ENCODE results near the gene NDUFS4. TPM values are rescaled to one million over a fixed set of nuclear protein-coding genes. Genes with fewer than 3 reads are reported as not detected.

NDUFS4 gene
- total RNA-seq, 1 donor from 2014 or later: 163 TPM

DNA sequence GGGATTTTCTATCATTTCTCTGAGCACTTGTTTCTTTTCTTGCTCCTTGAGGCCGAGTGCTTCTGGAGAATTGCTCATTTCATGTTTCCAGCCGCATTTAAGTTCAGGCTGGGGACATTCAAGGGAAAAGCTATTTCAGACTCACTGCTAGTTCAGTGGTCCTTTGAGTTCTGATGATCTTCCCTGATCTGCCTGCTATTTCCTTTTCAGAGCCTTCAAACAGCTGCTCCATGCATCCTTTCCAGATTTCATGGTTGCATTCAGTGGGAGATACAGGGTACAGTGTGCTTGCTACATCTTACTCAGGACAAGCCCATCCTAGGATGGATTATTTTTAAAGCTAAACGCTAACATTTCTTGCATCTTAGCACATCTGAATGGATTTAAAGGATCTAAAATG, 14.7 kb downstream of the NDUFS4 start:
- Histone ChIP-seq H3K36me3 (ENCODE audit: control insufficient read depth, insufficient read depth, low read length) (peaks cover 1% of the 10 kb centered on the region), H3K4me3 (ENCODE audit: low read depth, low read length) (no peak overlapping the region), H3K27me3 (ENCODE audit: control insufficient read depth, insufficient read depth, low read length) (no peaks in the 10 kb centered on the region)
- no peak for TF ChIP-seq CTCF (IDR thresholded peaks at IDR 0.05; ENCODE audit: insufficient read depth, low read length, severe bottlenecking)
- FAIRE-seq (no peak), DNase-seq (ENCODE audit: low read depth) (no peak)

DNA sequence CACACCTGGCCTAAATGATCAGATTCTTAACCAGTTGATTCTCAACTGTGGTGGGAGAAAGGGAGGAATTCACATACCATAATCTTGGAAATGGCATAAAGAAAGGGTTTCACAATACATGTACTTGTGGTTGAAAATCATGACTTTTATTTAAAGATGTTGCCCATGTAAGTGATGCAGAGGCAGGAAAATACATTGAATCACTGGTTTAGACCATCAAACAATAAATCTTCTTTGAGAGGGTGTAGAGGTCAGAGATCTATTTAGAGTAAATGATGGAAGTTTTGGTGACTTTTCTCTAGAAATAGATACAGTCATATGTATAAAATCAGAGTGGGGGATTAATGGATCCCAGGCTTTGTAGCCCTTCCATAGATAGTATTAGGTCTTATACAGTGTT, 15.4 kb downstream of the NDUFS4 start:
- no peak for FAIRE-seq
- Histone ChIP-seq H3K27me3 (ENCODE audit: control insufficient read depth, insufficient read depth, low read length) (no peaks in the 10 kb centered on the region), H3K4me3 (ENCODE audit: low read depth, low read length) (no peak overlapping the region), H3K36me3 (ENCODE audit: control insufficient read depth, insufficient read depth, low read length) (peaks cover 1% of the 10 kb centered on the region)
- TF ChIP-seq CTCF (IDR thresholded peaks at IDR 0.05; ENCODE audit: insufficient read depth, low read length, severe bottlenecking): no peak
- no peak for DNase-seq (ENCODE audit: low read depth)

GRCh38 chr5:53576674-53577073, 16.2 kb downstream of the NDUFS4 start:
- no peak for TF ChIP-seq CTCF (IDR thresholded peaks at IDR 0.05; ENCODE audit: insufficient read depth, low read length, severe bottlenecking)
- H3K36me3 ChIP-seq (ENCODE audit: control insufficient read depth, insufficient read depth, low read length): peaks cover 1% of the 10 kb centered on the region
- no peak for FAIRE-seq
- no peak overlapping the region for H3K4me3 ChIP-seq (ENCODE audit: low read depth, low read length)
- no peak for DNase-seq (ENCODE audit: low read depth)
- no peaks in the 10 kb centered on the region for H3K27me3 ChIP-seq (ENCODE audit: control insufficient read depth, insufficient read depth, low read length)

DNA sequence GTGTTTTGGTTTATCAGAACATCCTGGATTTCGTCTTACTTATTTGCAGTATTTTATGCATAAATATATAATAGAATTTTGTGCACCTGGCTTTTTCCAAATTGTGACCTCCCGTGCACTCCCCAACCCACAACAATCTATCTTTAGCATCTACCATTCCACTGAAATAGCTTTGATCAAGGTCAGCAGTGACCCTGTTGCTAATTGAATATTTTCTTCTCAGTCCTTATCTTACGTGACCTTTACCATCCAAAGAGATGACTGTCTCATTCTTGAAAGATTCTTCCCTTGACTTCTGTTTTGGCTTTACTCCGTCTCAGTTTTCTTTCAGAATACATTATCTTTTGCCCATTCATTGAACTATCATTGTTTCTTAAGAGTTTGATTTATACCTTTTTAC, 18.4 kb downstream of the NDUFS4 start:
- TF ChIP-seq CTCF (IDR thresholded peaks at IDR 0.05; ENCODE audit: insufficient read depth, low read length, severe bottlenecking): no peak
- no peaks in the 10 kb centered on the region for H3K27me3 ChIP-seq (ENCODE audit: control insufficient read depth, insufficient read depth, low read length)
- no peak overlapping the region for H3K4me3 ChIP-seq (ENCODE audit: low read depth, low read length)
- FAIRE-seq (no peak), DNase-seq (ENCODE audit: low read depth) (no peak)
- H3K36me3 ChIP-seq (ENCODE audit: control insufficient read depth, insufficient read depth, low read length): peaks cover 1% of the 10 kb centered on the region

DNA sequence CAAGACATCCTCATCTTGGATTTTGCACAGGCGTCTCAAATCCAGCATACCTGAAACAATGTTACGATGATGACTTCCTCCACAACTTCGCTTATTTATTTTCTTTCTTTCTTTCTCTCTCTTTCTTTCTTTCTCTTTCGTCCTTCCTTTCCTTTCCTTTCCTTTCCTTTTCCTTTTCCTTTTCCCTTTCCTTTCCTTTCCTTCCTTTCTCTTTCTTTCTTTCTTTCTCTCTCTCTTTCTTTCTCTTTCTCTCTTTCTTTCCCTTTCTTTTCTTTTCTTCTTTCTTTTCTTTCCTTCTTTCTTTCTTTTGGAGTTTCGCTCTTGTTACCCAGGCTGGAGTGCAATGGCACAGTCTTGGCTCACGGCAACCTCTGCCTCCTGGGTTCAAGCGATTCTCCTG, 20.1 kb downstream of the NDUFS4 start:
- H3K36me3 ChIP-seq (ENCODE audit: control insufficient read depth, insufficient read depth, low read length): peaks cover 1% of the 10 kb centered on the region
- FAIRE-seq (no peak), DNase-seq (ENCODE audit: low read depth) (no peak)
- TF ChIP-seq CTCF (IDR thresholded peaks at IDR 0.05; ENCODE audit: insufficient read depth, low read length, severe bottlenecking): no peak
- H3K4me3 ChIP-seq (ENCODE audit: low read depth, low read length): no peak overlapping the region
- no peaks in the 10 kb centered on the region for H3K27me3 ChIP-seq (ENCODE audit: control insufficient read depth, insufficient read depth, low read length)

- FAIRE-seq (no peak), DNase-seq (ENCODE audit: low read depth) (no peak)
- H3K4me3 ChIP-seq (ENCODE audit: low read depth, low read length): no peak overlapping the region
- TF ChIP-seq CTCF (IDR thresholded peaks at IDR 0.05; ENCODE audit: insufficient read depth, low read length, severe bottlenecking): no peak
- H3K27me3 ChIP-seq (ENCODE audit: control insufficient read depth, insufficient read depth, low read length): no peaks in the 10 kb centered on the region
- H3K36me3 ChIP-seq (ENCODE audit: control insufficient read depth, insufficient read depth, low read length): no peaks in the 10 kb centered on the region
These were observed 21.8 kb downstream of the NDUFS4 start for GRCh38 chr5:53582225-53582624.

Data from bronchial epithelial cell (primary cell).